GM21786 (cell line): ENCODE data around the gene CRACDL.
A peak's percentile ranks its signal among the peaks of the same experiment; 100 is the strongest.
"Not testable (repeated sequence)": the region's sequence is repeated elsewhere in the genome, so short reads cannot be mapped to it uniquely, and the experiment has no call there.

Experiments used
- ATAC-seq: cut with Tn5 transposase; IDR thresholded peaks from one replicate; pipeline ENCODE4 v1.9.1; 2021; ENCODE audit not compliant: unreplicated experiment

The CRACDL gene

GRCh38 chr2:98759827-98760625 lies 176.0 kb downstream of the CRACDL start:
- ATAC-seq: no peak

GRCh38 chr2:98759338-98759737 lies 176.7 kb downstream of the CRACDL start:
- no peak for ATAC-seq

- ATAC-seq: peak; percentile 89
These were observed 178.1 kb downstream of the CRACDL start for GRCh38 chr2:98757904-98758421.

- ATAC-seq: no peak
These were observed 182.2 kb downstream of the CRACDL start for GRCh38 chr2:98753801-98754200.

GRCh38 chr2:98752711-98753110 lies 183.3 kb downstream of the CRACDL start:
- not testable (repeated sequence) for ATAC-seq

- no peak for ATAC-seq
These were observed 184.3 kb downstream of the CRACDL start for GRCh38 chr2:98751748-98752147.

- no peak for ATAC-seq
These were observed 185.3 kb downstream of the CRACDL start for GRCh38 chr2:98750593-98751282.

GRCh38 chr2:98749066-98749450 lies 187.0 kb downstream of the CRACDL start:
- ATAC-seq: no peak

GRCh38 chr2:98748292-98749065 lies 187.5 kb downstream of the CRACDL start:
- ATAC-seq: no peak

- no peak for ATAC-seq
These were observed 188.1 kb downstream of the CRACDL start for GRCh38 chr2:98747888-98748287.

- no peak for ATAC-seq
These were observed 189.6 kb downstream of the CRACDL start for GRCh38 chr2:98746426-98746825.

GRCh38 chr2:98744595-98744994 lies 191.4 kb downstream of the CRACDL start:
- ATAC-seq: no peak
